SK-N-SH treated with all-trans-retinoic acid at 6 μM for 48 hours (cell line): ENCODE results near the gene SYNE3.

Source experiments
- OSR1 ChIP-seq: fragments of 250-450 bp; sonication (Bioruptor Pico); IDR thresholded peaks from 2 replicates; pipeline ENCODE4 v1.8.0; 2022; ENCODE audit warnings: moderate library complexity, mild to moderate bottlenecking, inconsistent platforms
- PATZ1 ChIP-seq: fragments of 250-450 bp; sonication (Bioruptor Pico); IDR thresholded peaks from 2 replicates; pipeline ENCODE4 v1.8.0; 2020; ENCODE audit warnings: mild to moderate bottlenecking, moderate library complexity, borderline replicate concordance
- ZNF70 ChIP-seq: fragments of 450-650 bp; formaldehyde crosslinking; IDR thresholded peaks from 2 replicates; pipeline ENCODE4 v1.5.0; 2020; ENCODE audit warnings: mild to moderate bottlenecking, moderate library complexity
- ZNF8 ChIP-seq: fragments of 450-650 bp; formaldehyde crosslinking; IDR thresholded peaks from 2 replicates; pipeline ENCODE4 v1.5.0; 2020; ENCODE audit warnings: mild to moderate bottlenecking, moderate library complexity

GRCh38 chr14:95471476-95471875 lies 45.0 kb downstream of the SYNE3 start:
- no peak for TF ChIP-seq PATZ1
- TF ChIP-seq OSR1 (CRISPR knock-in tag) = no peak
- TF ChIP-seq ZNF70 (CRISPR knock-in tag) = no peak
- TF ChIP-seq ZNF8 (CRISPR knock-in tag) = no peak
